Left lung (tissue), 10 donors: ENCODE results near the gene ACP6. TPM values are rescaled to one million over a fixed set of nuclear protein-coding genes. Genes with fewer than 3 reads are reported as not detected.

Experiments used
- ATAC-seq: fragments of 200-7000 bp; cut with Tn5 transposase; one replicate; pipeline ENCODE4 v1.9.1; 2020; ENCODE audit warnings: moderate library complexity
- DNase-seq, 4 donors: peaks; one replicate each; pipeline ENCODE4 v3.0.0-alpha.2; 2013 to 2020
- H3K27ac ChIP-seq, 2 donors: fragments of 200-600 bp; sonication (generic) in 1 of 2; one replicate each; pipeline versions ENCODE4 v1.5.0 to v1.8.0; 2020 to 2021
- H3K27me3 ChIP-seq, 2 donors: fragments of 200-600 bp; sonication (generic) in 1 of 2; one replicate each; pipeline versions ENCODE4 v1.5.0 to v1.8.0; 2020 to 2021
- H3K36me3 ChIP-seq, 2 donors: fragments of 200-600 bp; sonication (generic) in 1 of 2; one replicate each; pipeline versions ENCODE4 v1.5.0 to v1.8.0; 2020 to 2021
- H3K4me1 ChIP-seq, 2 donors: fragments of 200-600 bp; one replicate each; pipeline ENCODE4 v1.8.0; 2021
- H3K4me3 ChIP-seq, 2 donors: fragments of 200-600 bp; sonication (generic) in 1 of 2; one replicate each; pipeline versions ENCODE4 v1.5.0 to v1.8.0; 2020 to 2021; ENCODE audit warnings: mild to moderate bottlenecking in 1 of 2
- H3K9me3 ChIP-seq, 2 donors: fragments of 200-600 bp; sonication (generic) in 1 of 2; one replicate each; pipeline versions ENCODE4 v1.5.0 to v1.8.0; 2020 to 2021
- intact Hi-C, 2 donors: fragments of 100-400 bp; cut with DNase I; formaldehyde crosslinking; loops; one replicate each; pipeline versions ENCODE4 v1.11.2 to v1.14.2; 2022
- polyA plus RNA-seq, 6 donors: library from polyadenylated mRNA; unstranded; fragments of 120-200 nt; gene quantifications; one replicate each; pipeline ENCODE4 v1.2.1, GENCODE V29; 2013; ENCODE audit not compliant: insufficient read length in 6 of 6
- total RNA-seq, 2 donors: library from RNA; stranded (reverse); fragmentation: NEBNext Ultra II Directional; extraction: Animal tissue kit (Norgen Biotek cat#: 25700); gene quantifications; one replicate each; pipeline ENCODE4 v1.2.1, GENCODE V29; 2021
- TF ChIP-seq, protein P1 (sequence below), 2 donors: fragments of 200-600 bp; sonication (generic) in 1 of 2; IDR thresholded peaks; one replicate each; pipeline versions ENCODE4 v1.5.0 to v1.8.0; 2021; ENCODE audit warnings: antibody characterized with exemption in 2 of 2
- donor health status: DM: no; HTN: yes; CAD: no.
- donor health status: DM: no; HTN: no; CAD: no.

Gene ACP6
- total and polyA plus RNA-seq, 8 donors = 14.1 to 25.2 (median 22.8) TPM

DNA sequence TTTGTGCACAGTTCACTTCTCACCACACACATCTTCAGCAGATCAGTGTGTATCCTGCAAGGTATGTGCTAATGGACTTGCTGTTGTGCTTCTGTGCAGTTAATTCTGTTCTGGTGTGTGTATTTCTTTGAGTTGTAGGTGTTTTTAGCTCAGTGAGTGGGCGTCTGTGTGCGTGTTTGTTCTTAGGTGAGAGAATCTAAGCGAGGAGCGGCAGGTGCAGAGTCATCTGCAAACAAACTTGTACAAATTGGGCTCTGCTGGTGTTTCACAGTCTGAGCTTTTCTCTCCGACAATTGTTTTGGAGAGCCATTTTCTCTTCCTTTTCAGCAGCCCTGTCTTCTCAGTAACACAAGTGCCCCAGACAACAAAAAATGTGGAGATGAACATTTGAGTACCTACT lies 43.6 kb downstream of the ACP6 start:
- Histone ChIP-seq H3K9me3 (no peaks in the 10 kb centered on the region), H3K4me3 (no peak overlapping the region), H3K27me3 (no peaks in the 10 kb centered on the region), H3K4me1 (peaks cover 0 to 22% of the 10 kb centered on the region in 2 donors), H3K27ac (no peak overlapping the region), H3K36me3 (peaks cover 0 to 20% of the 10 kb centered on the region in 2 donors)
- intact Hi-C loops = loop anchor here in 1 of 2 donors (5.0 kb wide), 1 partner anchor 129 kb away; no protein-coding TSS in a partner anchor
- TF ChIP-seq, protein P1, sequence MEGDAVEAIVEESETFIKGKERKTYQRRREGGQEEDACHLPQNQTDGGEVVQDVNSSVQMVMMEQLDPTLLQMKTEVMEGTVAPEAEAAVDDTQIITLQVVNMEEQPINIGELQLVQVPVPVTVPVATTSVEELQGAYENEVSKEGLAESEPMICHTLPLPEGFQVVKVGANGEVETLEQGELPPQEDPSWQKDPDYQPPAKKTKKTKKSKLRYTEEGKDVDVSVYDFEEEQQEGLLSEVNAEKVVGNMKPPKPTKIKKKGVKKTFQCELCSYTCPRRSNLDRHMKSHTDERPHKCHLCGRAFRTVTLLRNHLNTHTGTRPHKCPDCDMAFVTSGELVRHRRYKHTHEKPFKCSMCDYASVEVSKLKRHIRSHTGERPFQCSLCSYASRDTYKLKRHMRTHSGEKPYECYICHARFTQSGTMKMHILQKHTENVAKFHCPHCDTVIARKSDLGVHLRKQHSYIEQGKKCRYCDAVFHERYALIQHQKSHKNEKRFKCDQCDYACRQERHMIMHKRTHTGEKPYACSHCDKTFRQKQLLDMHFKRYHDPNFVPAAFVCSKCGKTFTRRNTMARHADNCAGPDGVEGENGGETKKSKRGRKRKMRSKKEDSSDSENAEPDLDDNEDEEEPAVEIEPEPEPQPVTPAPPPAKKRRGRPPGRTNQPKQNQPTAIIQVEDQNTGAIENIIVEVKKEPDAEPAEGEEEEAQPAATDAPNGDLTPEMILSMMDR (IDR thresholded peaks at IDR 0.05) = no peak
- DNase-seq (no peak), ATAC-seq (no peak)

GRCh38 chr1:147626291-147626690 lies 44.0 kb downstream of the ACP6 start:
- Histone ChIP-seq H3K27me3 (no peaks in the 10 kb centered on the region), H3K9me3 (no peaks in the 10 kb centered on the region), H3K4me3 (no peak overlapping the region), H3K27ac (no peak overlapping the region), H3K4me1 (peaks cover 0 to 22% of the 10 kb centered on the region in 2 donors), H3K36me3 (peaks cover 0 to 20% of the 10 kb centered on the region in 2 donors)
- intact Hi-C loops = loop anchor here in 1 of 2 donors (5.0 kb wide), 1 partner anchor 129 kb away; no protein-coding TSS in a partner anchor
- ATAC-seq = no peak
- no peak for DNase-seq
- TF ChIP-seq, protein P1 (IDR thresholded peaks at IDR 0.05) = no peak

DNA sequence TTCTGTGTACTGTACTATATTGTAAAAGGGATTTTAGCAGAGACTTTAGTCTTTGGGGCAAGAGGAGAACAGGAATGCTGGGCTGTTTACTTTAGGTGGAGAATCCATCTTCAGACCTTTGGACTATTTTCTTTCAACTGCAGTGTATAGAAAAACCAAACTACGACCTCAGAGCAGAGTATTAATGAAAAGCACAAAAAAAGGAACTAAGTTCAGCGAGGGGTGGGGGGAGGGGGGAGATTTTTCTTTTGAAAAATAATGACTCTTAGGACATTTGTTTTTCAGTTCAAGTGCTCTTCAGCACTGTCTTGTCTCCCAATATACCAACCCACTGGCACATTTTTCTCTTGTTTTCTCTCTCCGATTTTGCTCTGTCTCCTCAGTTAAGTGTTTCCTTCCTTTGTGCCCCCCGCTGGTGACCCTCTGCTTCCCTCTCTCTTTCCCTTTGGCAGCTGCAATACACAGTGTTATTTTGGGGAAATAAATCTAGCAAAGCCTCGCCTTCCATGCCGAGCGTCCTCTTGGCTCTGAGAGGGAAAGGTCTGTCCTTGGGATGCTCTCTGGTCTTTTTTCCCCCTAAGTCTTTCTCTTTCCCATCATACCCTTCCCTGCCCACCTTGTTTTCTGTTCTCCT lies 44.8 kb downstream of the ACP6 start:
- intact Hi-C loops = loop anchor here in 1 of 2 donors (5.0 kb wide), 1 partner anchor 128 kb away; no protein-coding TSS in a partner anchor
- Histone ChIP-seq H3K36me3 (peaks cover 0 to 26% of the 10 kb centered on the region in 2 donors), H3K9me3 (no peaks in the 10 kb centered on the region), H3K27me3 (no peaks in the 10 kb centered on the region), H3K4me3 (no peak overlapping the region), H3K4me1 (peaks cover 0 to 22% of the 10 kb centered on the region in 2 donors), H3K27ac (peak overlapping the region in 1 of 2 donors; percentile 8)
- TF ChIP-seq, protein P1 (IDR thresholded peaks at IDR 0.05) = no peak
- no peak for ATAC-seq
- no peak for DNase-seq

DNA sequence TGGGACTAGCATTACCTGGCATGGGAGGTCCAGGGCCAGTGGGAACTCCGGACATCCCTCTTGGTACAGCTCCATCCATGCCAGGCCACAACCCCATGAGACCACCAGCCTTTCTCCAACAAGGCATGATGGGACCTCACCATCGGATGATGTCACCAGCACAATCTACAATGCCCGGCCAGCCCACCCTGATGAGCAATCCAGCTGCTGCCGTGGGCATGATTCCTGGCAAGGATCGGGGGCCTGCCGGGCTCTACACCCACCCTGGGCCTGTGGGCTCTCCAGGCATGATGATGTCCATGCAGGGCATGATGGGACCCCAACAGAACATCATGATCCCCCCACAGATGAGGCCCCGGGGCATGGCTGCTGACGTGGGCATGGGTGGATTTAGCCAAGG lies 45.8 kb downstream of the ACP6 start:
- no peak for DNase-seq
- intact Hi-C loops = no loop called here

GRCh38 chr1:147624011-147624410 lies 46.3 kb downstream of the ACP6 start:
- no peak overlapping the region for H3K27ac ChIP-seq
- H3K27me3 ChIP-seq = no peaks in the 10 kb centered on the region
- intact Hi-C loops = no loop called here
- H3K4me1 ChIP-seq = peaks cover 0 to 22% of the 10 kb centered on the region in 2 donors
- ATAC-seq (no peak), DNase-seq (no peak)
- H3K36me3 ChIP-seq = peaks cover 0 to 41% of the 10 kb centered on the region in 2 donors
- no peaks in the 10 kb centered on the region for H3K9me3 ChIP-seq
- TF ChIP-seq, protein P1 (IDR thresholded peaks at IDR 0.05) = no peak
- no peak overlapping the region for H3K4me3 ChIP-seq

More for the DNA sequence above, 45.8 kb downstream of the ACP6 start:
- no peak overlapping the region for H3K27ac ChIP-seq
- H3K27me3 ChIP-seq = no peaks in the 10 kb centered on the region
- TF ChIP-seq, protein P1 (IDR thresholded peaks at IDR 0.05) = no peak
- H3K4me3 ChIP-seq = no peak overlapping the region
- no peak for ATAC-seq
- peaks cover 0 to 22% of the 10 kb centered on the region in 2 donors for H3K4me1 ChIP-seq
- H3K9me3 ChIP-seq = no peaks in the 10 kb centered on the region
- H3K36me3 ChIP-seq = peaks cover 0 to 36% of the 10 kb centered on the region in 2 donors
